GM21515 (cell line): ENCODE measurements around the gene CASZ1.

Experiments used
- ATAC-seq: cut with Tn5 transposase; IDR thresholded peaks from one replicate; pipeline ENCODE4 v1.9.1; 2021; ENCODE audit not compliant: unreplicated experiment

The CASZ1 gene

DNA sequence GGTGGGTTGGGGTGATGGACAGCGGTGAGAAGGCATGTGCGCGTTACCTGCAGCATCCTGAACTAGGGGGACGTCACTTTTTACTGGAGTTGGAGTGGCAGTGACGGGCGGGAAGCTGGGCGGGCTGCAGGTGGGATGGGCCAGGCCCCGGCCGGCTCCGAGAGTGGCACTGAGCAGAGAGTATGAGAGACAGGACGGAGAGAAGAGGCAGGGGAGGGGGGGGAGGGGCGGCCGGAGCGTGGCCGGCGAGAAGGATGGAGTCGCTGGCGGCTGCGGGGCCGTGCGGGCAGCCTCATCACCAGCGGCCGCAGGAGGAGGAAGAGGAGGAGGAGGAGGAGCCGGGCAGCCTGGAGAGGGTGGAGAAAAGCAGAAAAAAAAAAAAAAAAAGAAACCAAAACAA lies 154.5 kb downstream of the CASZ1 start:
- ATAC-seq: no peak

DNA sequence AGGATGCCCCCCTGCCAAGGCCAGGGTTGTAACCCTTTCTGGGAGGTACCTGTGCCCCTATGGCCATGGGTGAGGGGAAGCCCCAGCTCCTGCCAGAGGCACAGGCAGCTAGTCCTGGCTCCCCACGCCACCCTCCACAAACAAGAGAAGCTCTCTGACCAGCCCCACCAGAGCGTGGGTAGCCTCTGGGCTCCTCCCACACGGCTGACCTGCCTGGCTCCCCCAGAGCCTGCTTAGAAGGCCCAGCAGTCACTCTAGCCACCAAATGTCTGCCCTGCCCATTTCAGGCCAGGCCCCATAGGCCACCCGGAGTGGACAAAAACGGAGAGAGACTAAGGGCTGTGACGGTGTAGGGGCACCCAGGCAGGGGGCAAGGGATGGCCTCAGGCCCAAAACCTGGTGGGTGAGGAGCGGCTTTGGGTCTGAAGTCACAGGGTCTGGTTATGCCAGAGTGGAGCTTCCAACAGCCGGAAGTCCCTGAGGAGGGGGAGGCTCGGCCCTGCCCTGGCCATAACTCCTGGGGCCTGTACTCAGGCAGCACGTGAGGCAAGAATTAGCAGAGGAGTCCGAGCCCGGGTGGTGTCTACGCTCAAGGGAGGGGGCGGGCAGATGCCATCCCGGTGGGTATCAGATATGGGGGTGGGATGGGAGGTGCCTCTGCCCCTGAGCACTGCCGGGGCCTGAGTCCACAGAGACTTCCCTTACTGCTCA lies 155.4 kb downstream of the CASZ1 start:
- no peak for ATAC-seq

DNA sequence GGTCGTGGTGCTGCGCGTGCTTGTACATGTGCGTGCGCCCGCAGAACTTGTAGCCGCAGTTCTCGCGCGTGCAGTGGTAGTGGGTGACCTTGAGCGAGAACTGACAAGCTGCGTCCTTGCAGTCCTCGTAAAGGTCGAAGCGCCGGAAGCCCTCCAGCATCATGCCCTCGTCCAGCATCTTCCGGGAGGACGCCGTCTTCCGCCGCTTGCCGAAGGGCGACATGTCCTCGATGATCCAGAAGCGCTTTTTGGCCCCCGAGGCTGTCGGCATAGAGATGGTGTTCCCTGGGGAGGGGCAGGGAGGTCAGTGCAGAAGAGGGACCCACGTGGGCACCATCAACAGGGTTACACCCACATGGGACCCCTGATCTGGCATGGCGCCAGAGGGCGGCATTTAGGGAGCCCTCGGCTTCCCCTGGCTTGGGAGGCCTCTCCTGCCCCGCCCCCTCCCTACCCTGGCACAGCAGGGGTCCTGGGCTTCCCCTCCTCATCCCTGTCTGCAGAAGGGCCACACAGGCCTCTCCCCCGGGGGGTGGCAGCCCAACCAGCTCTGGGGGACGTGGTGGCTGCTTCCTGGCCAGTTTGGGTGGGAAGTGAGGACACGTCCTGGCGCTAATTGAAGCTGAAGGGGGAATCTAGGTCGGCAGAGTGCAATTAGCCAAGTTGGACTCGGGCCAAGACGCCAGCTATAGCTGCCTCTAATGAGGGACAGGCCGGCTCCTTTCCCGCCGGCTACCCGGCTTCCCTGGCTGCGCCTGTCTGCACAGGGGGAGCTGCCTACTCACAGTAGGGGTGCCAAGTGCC lies 156.5 kb downstream of the CASZ1 start:
- ATAC-seq: no peak

GRCh38 chr1:10639011-10639774 lies 157.3 kb downstream of the CASZ1 start:
- no peak for ATAC-seq

- no peak for ATAC-seq
These were observed 157.9 kb downstream of the CASZ1 start for GRCh38 chr1:10638559-10639005.

DNA sequence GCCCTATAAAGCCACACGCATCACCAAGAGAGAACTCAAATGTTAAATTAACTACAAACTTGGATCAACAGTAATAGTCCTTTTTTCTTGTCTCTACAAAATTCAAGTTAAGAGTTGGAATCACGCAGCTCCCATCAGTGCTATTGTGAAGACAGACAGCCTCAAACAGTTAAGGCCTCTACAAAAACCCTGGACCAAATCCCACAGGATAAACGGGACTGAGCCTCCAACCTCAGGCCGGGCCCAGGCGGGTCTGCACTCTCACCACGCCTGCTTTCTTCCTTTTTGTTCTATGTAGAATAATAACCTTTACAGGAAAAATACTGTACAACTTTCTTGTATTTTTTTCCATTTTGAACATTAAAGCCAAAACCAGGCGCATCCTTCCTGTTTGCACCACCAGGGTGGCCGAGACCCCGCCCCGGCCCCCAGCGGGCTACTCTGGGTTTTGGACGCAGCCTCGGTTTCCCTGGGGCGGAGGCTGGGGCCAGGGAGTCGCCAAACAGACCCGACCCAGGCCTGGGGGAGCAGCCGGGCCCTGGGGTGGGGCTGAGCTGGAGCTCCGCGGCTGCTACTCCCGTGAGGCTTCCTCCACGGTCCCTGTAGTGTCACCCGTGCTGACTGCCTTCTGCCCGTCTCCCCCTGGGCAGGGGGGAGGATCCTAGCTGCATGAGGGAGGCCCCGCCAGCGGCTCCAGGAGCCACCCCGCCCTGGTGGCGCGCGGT lies 158.4 kb downstream of the CASZ1 start:
- no peak for ATAC-seq

GRCh38 chr1:10637400-10637799 lies 159.0 kb downstream of the CASZ1 start:
- no peak for ATAC-seq

DNA sequence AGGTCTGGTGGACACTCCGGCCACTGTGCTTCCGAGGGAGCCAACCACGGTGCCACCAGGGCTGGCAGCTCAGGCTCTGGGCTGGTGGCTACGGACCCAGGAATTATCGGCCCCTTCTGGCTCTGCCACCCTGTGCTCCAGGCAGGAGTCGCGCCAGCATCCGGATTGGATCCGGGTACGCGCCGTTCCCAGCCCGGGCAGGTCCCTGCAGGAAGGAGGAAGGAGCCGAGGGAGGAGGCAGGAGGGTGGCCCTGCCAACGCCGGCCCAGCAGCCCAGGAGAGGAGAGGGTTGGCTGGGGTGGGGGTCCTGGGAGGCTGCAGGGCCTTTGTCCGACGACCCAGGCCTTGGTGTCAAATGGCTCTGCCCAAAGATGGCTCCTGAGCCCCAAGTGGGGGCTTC lies 160.5 kb downstream of the CASZ1 start:
- ATAC-seq: no peak

DNA sequence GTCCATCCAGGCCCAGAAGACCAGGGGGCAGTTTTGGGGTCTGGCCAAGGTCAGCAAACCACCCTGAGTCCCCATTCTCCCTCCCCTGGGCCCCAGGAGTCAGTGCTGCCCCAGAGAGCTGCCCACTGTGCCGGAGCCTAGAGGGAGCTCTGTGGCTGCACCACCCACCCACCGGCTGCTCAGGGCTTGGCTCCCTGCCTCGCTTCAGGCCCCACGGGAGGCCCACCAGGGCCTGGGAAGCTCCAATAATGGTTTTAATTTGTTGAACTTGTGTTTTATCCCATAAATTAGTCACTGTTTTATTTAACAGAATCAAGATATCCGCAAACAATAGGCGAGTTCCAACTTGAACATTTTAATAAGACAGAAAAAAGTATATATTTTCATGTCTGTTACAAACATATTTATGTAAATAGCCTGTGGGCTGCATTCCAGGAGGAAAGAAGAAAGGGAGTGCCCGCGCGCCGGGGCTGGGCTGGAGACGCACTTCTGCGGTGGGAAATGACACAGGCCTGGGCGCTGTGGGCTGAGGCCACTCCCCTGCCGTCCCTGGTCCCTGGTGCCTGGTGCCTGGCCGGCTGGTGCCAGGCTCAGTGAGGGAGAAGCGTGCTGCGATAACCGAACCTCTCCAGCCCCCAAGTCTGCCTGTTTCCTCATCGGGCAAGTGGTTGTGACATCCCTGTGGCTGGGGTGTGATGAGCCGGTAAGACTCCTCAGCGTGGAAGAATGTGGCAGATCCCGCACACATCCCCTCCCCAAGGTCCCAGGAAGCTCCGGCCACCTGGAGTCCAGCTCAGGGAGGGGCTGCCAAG lies 161.2 kb downstream of the CASZ1 start:
- ATAC-seq: no peak

GRCh38 chr1:10634428-10635084 lies 161.9 kb downstream of the CASZ1 start:
- no peak for ATAC-seq

DNA sequence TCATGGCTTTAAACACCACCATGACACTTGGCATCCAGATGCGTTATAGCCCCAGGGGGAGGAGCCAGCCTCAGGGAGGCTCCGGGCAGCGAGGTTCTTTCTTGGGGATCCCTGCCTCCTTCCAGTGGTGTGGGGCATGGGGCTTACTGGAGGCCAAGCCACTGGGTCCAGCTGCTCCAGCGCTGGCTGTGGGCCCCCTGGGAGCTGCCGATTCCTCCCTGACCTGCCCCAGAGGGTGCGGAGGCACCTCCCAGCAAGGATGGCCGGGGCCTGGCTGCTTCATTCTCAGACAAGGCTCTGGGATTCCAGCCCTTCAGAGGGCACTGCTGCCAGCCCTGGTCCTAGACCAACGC lies 162.4 kb downstream of the CASZ1 start:
- ATAC-seq: no peak

DNA sequence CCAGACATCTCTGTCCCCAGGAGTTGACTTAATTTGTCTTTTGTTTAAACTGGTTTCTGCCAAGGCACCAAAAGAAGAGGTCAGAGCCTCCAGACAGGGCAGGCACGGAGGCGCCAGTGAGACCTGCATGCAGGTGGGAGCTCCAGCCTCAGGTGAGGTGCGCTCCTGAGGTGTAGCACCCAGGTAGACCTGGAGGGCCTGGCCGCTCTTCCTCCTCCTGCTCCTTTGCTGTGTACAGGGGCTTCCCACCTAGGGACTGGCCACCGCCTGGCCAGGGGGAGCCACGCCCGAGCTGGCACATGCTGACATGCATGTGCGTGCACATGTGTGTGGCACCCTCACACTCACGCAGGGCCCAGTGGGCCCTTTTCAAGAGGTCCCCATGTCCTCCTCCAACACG lies 163.0 kb downstream of the CASZ1 start:
- ATAC-seq: no peak

GRCh38 chr1:10632691-10633090 lies 163.8 kb downstream of the CASZ1 start:
- ATAC-seq: no peak

GRCh38 chr1:10631811-10632593 lies 164.4 kb downstream of the CASZ1 start:
- no peak for ATAC-seq

GRCh38 chr1:10631121-10631810 lies 165.2 kb downstream of the CASZ1 start:
- ATAC-seq: no peak

GRCh38 chr1:10630661-10631120 lies 165.8 kb downstream of the CASZ1 start:
- ATAC-seq: no peak

DNA sequence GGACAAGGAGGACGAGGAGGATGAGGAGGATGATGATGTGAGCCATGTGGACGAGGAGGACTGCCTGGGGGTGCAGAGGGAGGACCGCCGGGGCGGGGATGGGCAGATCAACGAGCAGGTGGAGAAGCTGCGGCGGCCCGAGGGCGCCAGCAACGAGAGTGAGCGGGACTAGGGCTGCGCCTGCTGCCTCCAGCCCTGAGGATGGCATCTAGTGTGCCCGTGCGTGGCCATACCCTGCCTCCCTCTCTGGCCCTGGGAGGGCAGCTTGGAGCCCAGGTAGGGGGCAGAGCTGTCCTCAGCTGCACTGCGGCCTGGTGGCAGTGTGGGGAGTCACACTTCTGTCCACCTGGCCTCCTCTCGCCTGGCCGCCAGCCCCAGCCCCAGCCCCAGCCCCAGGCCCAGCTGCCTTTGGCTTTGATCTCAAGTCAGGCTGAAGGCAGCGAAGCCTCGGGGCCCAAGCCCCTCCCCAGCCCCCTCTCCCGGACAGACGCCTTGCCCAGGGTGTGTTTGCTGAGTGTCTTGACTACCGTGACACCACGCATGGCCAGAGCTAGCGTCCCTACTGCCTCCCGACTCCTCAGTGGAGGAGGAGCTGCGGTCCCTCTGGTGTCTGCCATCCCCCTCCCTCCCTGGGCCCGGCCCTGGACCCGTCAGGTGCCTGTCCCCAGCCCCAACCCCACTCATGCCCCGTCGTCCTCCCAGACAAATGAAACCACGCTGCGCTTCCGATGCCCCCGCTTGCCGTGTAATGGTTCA lies 166.5 kb downstream of the CASZ1 start:
- no peak for ATAC-seq
